Effector memory CD4-positive, alpha-beta T cell (primary cell): Measurements from ENCODE around the gene GSTCD.

Experiments
- DNase-seq, 3 donors: peaks; one replicate each; pipeline ENCODE4 v3.0.0-alpha.2; 2020
- H3K27ac ChIP-seq: 2 replicates; pipeline ENCODE4 v1.7.0; 2013; ENCODE audit warnings: mild to moderate bottlenecking, low read length, moderate library complexity; ENCODE audit not compliant: insufficient read depth, poor library complexity, severe bottlenecking
- H3K27me3 ChIP-seq: replicated peaks from 2 replicates; pipeline ENCODE4 v1.7.0; 2013; ENCODE audit warnings: mild to moderate bottlenecking, low read length; ENCODE audit not compliant: insufficient read depth, control insufficient read depth, poor library complexity, severe bottlenecking
- H3K36me3 ChIP-seq: 2 replicates; pipeline ENCODE4 v1.7.0; 2013; ENCODE audit warnings: mild to moderate bottlenecking, low read length, moderate library complexity; ENCODE audit not compliant: control insufficient read depth, insufficient read depth
- H3K4me1 ChIP-seq: 2 replicates; pipeline ENCODE4 v1.7.0; 2013; ENCODE audit warnings: low read length, mild to moderate bottlenecking; ENCODE audit not compliant: control insufficient read depth, insufficient read depth, poor library complexity, severe bottlenecking
- H3K4me3 ChIP-seq: 2 replicates; pipeline ENCODE4 v1.7.0; 2013; ENCODE audit warnings: low read length, low read depth, mild to moderate bottlenecking; ENCODE audit not compliant: insufficient read depth, poor library complexity, severe bottlenecking
- H3K9me3 ChIP-seq: 2 replicates; pipeline ENCODE4 v1.7.0; 2013; ENCODE audit warnings: mild to moderate bottlenecking, low read length, moderate library complexity; ENCODE audit not compliant: control insufficient read depth
- total RNA-seq, 3 donors: gene quantifications; one replicate each; lab custom pipeline; 2026; lab: John Stamatoyannopoulos, UW

The GSTCD gene
- 6.2 to 6.7 (median 6.4) reads per million in 3 donors for total RNA-seq

DNA sequence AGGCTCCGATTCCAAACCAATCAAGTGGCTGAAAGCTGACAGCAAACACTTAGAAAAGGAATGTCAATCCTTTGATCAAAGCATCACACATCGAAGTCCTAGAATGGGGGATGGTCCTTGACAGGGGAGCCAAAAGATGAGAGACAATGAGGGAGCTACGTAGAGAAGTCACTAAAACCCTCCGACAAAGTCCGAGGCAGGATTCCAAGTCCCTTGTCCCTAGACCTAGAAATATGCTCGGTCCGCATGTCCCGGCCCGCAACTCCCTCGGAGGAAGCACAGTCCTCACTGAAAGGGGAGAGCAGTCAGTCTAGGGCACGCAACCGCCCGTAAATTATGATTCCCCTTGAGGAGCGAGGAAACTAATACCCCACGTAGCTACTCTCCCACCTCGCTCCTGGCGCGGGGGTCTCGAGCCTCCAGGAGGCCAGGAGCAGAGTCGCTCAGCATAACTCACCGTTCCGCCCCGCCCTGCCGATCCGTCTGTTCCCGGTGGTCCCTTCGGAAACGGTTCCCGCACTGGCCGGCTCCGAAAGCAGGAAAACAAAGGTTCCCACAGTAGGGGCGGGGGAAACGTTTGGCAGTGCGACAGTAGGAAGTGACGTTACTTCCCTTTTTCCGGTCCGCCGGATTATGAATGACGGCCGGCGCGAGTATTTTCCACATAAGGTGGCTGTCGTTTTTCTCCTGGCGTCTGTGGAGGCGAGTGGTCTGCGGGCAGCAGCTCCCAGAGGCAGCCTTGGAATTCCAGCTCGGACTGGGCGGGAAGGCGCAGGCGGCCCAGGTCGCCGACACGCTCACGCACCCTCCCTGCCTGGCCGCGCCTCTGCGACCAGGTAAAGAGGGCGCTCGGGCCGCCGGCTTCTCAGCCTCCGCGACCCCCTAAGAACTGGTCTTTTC is at the start of gene GSTCD, which contains the start of gene INTS12:
GSTCD (plus strand) TSS at position 604 of the 900 bp plus-strand sequence. CDS start 8,830 bp downstream, outside the sequence.
INTS12 (minus strand) TSS at position 509 of the 900 bp plus-strand sequence. CDS start 8,684 bp downstream, outside the sequence.
- Histone ChIP-seq H3K27ac (peak within 1 kb of the TSS; percentile 81), H3K9me3 (no peaks in the 10 kb centered on the region), H3K36me3 (no peaks in the 10 kb centered on the region), H3K4me3 (peak within 1 kb of the TSS; percentile 97), H3K4me1 (no peaks in the 10 kb centered on the region), H3K27me3 (no peaks in the 10 kb centered on the region)
- DNase-seq: peak; percentile 73 to 82 (median 77)

DNA sequence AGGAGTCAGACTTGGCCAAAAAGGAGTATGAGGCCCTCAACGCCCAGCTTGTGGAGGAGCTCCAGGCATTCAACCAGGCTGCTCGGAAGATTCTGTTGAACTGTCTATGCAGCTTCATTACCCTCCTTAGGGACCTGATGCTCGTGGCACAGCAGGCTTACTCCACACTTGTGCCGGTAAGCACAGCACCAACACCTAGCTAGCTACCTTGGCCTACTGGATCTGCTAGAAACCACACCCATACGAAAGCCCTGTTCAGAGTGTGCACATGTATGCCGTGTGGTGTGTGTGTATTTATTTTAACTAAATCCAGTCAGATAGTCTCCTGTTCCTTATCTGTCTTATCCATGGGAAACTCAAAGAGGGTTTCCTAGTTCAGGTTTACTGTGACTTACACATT is 49.4 kb upstream of the GSTCD start:
- Histone ChIP-seq H3K27me3 (no peaks in the 10 kb centered on the region), H3K36me3 (no peaks in the 10 kb centered on the region), H3K4me1 (no peaks in the 10 kb centered on the region), H3K4me3 (no peak overlapping the region), H3K27ac (no peak overlapping the region), H3K9me3 (no peaks in the 10 kb centered on the region)
- no peak for DNase-seq

- Histone ChIP-seq H3K4me3 (no peak overlapping the region), H3K27me3 (no peaks in the 10 kb centered on the region), H3K27ac (no peak overlapping the region), H3K9me3 (no peaks in the 10 kb centered on the region), H3K4me1 (no peaks in the 10 kb centered on the region), H3K36me3 (no peaks in the 10 kb centered on the region)
- no peak for DNase-seq
Measured at GRCh38 chr4:105661028-105661427, 47.6 kb upstream of the GSTCD start.

DNA sequence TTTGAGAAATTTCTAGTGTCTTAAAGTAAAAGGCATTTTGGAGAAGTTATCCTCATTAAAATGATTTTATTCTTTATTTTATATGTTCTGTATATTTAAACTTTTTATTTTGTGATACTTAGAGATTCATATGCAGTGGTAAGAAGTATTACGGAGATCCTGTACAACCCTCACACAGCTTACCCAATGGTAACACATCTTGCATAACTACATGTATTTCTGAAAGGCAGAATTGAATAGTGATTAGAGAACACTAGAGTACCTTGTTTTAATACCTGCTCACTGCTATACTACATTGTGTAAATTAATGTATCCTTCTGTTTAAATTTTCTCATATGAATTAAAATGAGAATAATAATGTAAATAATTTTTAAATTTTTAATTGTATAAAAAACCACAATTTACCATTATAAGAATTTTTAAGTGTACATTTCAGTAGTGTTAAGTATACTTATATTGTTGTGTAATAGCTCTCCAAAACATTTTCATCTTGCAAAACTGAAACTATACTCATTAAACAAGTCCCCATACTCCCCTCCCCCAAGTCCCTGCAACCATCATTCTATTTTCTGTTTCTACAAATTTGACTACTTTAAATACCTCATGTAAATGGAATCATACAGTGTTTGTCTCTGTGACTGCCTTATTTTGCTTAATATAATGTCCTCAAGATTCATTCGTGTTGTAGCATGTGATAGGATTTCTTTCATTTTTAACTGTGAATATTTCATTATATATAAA is 45.5 kb upstream of the GSTCD start:
- DNase-seq: no peak
- Histone ChIP-seq H3K36me3 (no peaks in the 10 kb centered on the region), H3K4me3 (no peak overlapping the region), H3K4me1 (no peaks in the 10 kb centered on the region), H3K9me3 (no peaks in the 10 kb centered on the region), H3K27ac (no peak overlapping the region), H3K27me3 (no peaks in the 10 kb centered on the region)

GRCh38 chr4:105666693-105667092 is 41.9 kb upstream of the GSTCD start:
- Histone ChIP-seq H3K9me3 (no peaks in the 10 kb centered on the region), H3K4me3 (no peak overlapping the region), H3K4me1 (no peaks in the 10 kb centered on the region), H3K27me3 (no peaks in the 10 kb centered on the region), H3K36me3 (no peaks in the 10 kb centered on the region), H3K27ac (no peak overlapping the region)
- DNase-seq: no peak

GRCh38 chr4:105670684-105671083 is 37.9 kb upstream of the GSTCD start:
- Histone ChIP-seq H3K4me1 (no peaks in the 10 kb centered on the region), H3K9me3 (no peaks in the 10 kb centered on the region), H3K27me3 (no peaks in the 10 kb centered on the region), H3K27ac (no peak overlapping the region), H3K36me3 (no peaks in the 10 kb centered on the region), H3K4me3 (no peak overlapping the region)
- DNase-seq: no peak

- Histone ChIP-seq H3K27me3 (no peaks in the 10 kb centered on the region), H3K4me3 (no peak overlapping the region), H3K9me3 (no peaks in the 10 kb centered on the region), H3K36me3 (no peaks in the 10 kb centered on the region), H3K27ac (no peak overlapping the region), H3K4me1 (no peaks in the 10 kb centered on the region)
- no peak for DNase-seq
Measured at GRCh38 chr4:105671301-105671700, 37.3 kb upstream of the GSTCD start.

DNA sequence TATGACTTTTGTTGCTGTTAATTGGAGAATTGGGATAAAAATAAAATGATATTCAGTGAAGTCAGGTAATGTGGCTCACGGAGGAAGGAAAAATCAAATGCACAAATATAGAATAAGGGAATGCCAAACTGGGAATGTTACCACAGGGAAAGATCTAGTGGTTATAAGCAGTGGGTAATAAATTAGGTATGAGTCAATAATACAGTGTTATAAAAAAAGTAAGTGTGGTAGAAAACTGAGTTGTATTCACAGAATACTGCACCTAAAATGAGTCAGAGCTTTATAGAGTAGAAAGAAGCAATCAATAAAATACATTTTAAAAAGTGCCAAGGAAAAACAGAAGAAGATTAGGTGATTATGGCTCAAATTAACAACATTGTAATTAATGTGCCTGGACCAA is 34.6 kb upstream of the GSTCD start:
- Histone ChIP-seq H3K9me3 (no peaks in the 10 kb centered on the region), H3K27ac (no peak overlapping the region), H3K27me3 (no peaks in the 10 kb centered on the region), H3K4me1 (no peaks in the 10 kb centered on the region), H3K36me3 (no peaks in the 10 kb centered on the region), H3K4me3 (no peak overlapping the region)
- DNase-seq: no peak

GRCh38 chr4:105677709-105678108 is 30.9 kb upstream of the GSTCD start:
- Histone ChIP-seq H3K9me3 (no peaks in the 10 kb centered on the region), H3K27me3 (no peaks in the 10 kb centered on the region), H3K36me3 (no peaks in the 10 kb centered on the region), H3K27ac (no peak overlapping the region), H3K4me1 (no peaks in the 10 kb centered on the region), H3K4me3 (no peak overlapping the region)
- no peak for DNase-seq

DNA sequence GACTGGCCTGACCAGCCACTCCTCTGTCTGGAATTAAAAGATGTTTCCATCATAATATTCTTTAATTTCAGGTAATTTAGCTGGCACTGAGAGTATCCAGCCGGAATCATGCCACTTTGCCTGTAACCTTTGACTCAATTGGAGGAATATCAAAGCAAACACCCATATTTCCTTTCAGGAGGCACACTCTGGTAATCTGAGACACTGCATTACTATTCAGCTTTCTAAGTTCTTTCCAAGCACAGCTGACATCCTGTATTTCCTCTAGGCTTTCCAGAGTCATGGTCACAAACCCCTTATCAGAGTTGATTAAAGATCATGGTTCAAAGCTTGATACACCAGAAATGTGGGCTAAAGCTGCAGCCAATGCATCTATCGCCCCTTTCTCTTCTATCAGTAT is 29.4 kb upstream of the GSTCD start:
- DNase-seq: no peak
- H3K9me3 ChIP-seq: no peaks in the 10 kb centered on the region
- H3K27ac ChIP-seq: no peak overlapping the region
- no peaks in the 10 kb centered on the region for H3K36me3 ChIP-seq
- H3K27me3 ChIP-seq: no peaks in the 10 kb centered on the region
- no peak overlapping the region for H3K4me3 ChIP-seq
- H3K4me1 ChIP-seq: no peaks in the 10 kb centered on the region
